G401 (cell line): Measurements from ENCODE around the gene NAV2. TPM values are rescaled to one million over a fixed set of nuclear protein-coding genes. Genes with fewer than 3 reads are reported as not detected.
A peak's percentile ranks its signal among the peaks of the same experiment; 100 is the strongest.

Experiments
- DNase-seq: peaks from one replicate; pipeline ENCODE4 v3.0.0-alpha.2; 2015; ENCODE audit warnings: low spot score
- in situ Hi-C: cut with HindIII; loops from 2 replicates; pipeline ENCODE4 v1.10.0; 2016; ENCODE audit warnings: low sequenced_read_pairs, mixed read lengths
- total RNA-seq: library from RNA; depleted of rRNA; stranded (reverse); fragments of >200 nt; shearing (Covaris generic); gene quantifications from 2 replicates; pipeline ENCODE4 v1.2.3, GENCODE V29; 2014

Gene NAV2
- total RNA-seq, 1 experiment from 2014 or later: 4.2 TPM

DNA sequence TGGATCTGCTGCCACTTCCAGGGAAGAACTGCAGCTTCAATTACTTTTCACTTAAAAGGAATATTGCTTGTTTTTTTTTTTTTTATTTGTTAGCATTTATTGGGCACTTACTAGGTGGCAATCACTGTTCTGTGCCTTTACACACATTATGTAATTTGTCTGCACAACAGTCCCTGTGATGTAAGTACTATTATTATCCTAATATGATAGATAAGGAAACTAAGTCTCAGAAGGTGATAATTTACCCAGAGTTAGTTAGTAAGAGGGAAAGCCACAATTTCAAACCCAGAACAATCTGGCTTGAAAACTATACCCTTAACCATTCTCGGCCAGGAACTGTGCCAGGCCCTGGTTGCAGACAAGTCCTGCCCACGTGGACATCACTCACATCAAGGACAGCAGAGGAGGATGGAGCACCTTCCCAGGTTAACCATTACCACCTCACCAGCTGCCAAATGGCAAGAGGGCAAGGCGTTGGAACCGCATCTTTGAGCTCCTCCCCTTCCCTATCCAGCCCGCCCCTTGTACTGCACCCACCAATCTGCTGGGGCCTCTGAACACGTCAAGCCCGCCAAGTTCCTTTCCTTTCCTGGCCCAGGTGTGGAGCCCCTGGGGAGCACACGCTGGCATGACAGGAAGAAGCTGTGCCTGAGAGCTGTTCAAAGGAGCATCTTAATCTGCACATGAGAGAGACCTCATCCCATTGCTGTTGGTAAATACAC, 78.4 kb downstream of the NAV2 start:
- in situ Hi-C loops: no loop called here
- DNase-seq: no peak

DNA sequence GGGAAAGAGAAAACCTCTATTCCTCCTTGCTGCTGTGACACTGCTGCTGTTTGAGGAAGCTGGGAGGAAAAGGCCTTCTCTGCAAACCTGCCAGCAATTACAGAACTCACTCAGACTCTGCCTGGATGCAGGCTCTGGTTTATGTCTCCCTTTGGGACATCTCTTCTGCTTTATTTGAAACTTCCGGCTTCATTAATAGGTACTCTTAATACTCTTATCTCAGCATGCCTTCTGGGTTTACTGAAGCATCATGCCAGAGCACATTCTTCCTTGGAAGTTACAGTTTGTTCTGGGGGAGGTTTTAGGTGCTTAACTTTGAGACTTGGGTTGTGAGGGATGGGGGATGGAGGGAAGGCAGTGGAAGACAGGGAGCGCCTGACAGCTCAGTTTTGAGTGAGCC, 79.9 kb downstream of the NAV2 start:
- DNase-seq: no peak
- in situ Hi-C loops: no loop called here

DNA sequence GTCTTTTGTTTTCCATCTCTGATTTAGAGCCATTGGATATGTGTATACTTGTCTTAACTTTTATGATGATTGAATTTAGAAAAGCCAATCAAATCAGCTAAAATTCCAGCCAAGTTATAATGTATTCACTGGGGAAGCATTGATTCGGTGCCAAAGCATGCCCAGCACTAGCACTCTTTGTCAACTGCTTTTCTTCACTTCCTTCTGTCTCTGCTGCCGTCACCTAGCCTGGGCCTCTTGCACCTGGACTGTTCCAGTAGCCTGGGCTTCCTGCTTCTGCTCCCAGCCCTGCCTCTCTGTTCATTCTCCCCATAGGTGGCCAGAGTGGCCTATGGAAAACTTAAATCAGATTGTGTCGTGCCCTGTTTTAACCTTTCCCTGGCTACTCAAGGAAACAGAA, 80.7 kb downstream of the NAV2 start:
- in situ Hi-C loops: no loop called here
- no peak for DNase-seq

DNA sequence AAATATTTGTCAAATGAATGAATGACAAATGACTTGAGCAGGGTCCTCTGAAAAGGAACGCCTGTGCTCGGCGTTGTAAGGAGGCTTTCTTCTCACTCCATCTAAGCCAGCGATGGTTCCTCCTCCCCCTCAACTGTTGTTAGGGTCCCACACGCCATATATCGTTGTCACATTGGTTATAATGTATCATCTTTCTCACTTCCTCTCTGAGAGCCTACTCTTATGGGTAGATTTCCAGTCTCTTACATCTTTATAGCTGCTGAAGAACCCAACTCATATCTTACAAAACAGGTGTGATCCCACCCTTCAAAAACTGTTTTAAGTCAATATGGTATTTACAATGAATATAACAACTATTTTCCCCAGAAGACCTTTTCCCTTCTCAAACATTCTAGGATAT, 81.5 kb downstream of the NAV2 start:
- in situ Hi-C loops: no loop called here
- DNase-seq: no peak

DNA sequence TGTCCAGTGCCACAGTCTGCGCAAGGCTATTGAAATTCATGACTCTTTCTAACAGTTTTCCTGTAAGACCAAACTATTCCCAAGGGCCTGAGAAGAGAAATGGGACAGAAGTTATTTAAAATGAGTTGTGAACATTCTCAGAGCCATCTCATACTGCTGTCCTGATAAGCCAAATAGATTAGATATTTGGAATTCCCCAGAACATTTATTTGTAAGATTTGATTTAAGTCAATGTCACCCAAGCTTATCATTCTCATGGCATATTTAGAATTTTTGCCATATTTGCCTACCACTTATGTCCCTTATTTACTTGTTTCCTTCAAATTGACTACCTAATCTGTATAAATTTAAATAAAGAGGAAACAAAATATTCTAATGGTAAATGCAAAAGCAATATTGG, 82.4 kb downstream of the NAV2 start:
- in situ Hi-C loops: no loop called here
- no peak for DNase-seq

DNA sequence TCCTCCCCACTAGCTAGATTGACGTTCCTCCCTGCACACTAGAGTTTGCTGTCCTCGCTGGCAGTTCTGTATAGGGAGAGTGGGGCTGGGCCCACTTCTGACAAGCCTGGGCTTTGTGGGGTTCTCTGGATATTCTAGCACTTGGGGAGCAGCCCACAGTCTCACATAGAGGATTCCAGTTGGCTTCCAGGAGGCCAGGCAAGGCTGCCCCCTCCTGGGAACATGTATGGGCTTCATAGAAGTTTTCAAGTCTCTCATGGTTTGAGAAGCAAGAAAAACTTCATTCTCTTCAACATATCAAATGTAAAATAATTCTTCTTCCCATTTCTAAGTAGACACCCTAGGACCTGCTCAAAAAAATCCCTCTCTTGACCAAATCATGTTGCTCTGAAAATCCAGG, 87.5 kb downstream of the NAV2 start:
- no peak for DNase-seq

DNA sequence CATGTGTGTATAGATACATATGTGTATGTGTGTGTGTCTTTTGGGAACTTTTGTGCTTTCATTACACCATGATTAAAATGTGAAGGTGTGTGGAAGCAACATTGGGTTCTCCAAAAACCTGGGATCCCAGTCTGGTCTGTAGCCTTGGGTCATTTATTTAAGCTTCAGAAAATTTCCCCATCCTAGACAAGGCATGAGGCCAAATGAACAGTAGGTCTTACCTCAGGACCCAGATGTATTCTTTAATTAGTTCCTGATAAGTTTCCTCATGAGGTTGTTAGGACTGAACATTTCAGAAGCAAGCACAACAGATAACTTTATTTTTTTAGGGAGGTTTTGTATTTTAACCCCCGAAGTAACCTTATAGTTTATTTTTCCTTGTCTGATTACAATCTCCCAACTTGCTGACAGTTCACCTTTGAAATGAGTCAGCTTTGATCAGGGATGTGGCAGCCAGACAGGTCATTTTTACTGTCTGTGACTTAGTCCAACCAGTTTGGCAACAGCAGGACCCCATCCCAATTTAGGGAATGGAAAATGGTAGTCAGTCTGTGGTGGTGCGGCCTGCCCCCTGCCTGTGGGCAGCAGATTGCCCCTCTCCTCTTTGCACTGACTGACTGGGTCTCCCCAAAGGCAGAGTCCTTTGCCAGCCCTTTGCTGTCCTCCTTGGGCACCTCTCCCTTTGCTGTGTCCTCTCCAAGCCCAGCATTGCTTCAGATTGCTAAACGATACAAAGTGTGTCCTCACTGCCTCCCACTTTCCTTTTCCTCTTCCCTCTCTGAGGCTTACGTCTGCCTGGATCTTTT, 88.3 kb downstream of the NAV2 start:
- in situ Hi-C loops: no loop called here
- DNase-seq: no peak

More for the DNA sequence above, 87.5 kb downstream of the NAV2 start:
- in situ Hi-C loops: no loop called here

DNA sequence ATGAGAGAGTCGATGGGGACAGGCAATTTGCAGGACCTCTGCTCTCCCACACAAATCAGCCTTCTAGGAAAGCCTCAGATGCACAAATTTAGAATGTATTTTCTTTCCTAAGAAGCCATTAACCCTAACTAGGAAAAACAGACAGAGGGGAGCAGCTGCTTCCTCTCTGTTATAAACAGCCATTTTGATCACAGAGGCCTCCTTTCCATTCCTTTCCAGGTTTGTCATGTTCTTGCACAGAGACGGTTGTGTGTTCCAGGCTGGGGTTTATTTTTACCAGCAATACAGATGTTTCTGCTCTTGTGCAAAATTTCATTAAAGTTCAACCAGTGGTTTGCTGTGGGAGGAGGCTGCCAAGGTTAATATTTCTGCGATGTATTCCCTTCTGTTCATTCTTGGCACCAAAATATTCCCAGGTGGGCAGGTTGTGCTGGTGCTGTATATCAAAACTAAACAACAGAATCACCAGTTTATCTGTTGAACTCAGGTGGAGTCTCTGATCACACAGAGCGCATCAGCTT, 90.2 kb downstream of the NAV2 start:
- in situ Hi-C loops: no loop called here
- DNase-seq: no peak

DNA sequence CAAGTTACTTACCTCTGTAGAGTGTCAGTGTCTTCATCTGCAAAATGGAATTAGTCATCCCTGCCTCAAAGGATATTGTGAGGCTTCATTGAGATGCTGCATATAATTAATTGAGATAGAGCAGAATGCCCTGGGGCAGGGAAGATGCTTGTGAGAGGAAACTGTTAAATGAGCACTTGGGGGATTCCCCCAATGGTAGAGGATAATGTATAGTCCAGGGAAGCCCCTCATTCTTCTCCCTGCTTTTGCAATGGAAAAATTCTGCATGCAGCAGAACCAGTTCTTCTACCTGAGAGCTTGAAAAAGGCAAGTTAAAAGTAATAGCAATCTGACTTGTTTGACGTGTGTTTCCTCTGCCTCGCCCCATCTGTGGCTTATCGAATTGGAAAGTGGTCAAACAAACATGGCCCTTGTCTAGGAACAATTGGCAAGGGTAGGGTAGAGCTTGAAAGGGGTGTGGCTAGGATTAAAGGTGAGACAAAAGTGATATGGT, 90.9 kb downstream of the NAV2 start:
- in situ Hi-C loops: no loop called here
- no peak for DNase-seq

DNA sequence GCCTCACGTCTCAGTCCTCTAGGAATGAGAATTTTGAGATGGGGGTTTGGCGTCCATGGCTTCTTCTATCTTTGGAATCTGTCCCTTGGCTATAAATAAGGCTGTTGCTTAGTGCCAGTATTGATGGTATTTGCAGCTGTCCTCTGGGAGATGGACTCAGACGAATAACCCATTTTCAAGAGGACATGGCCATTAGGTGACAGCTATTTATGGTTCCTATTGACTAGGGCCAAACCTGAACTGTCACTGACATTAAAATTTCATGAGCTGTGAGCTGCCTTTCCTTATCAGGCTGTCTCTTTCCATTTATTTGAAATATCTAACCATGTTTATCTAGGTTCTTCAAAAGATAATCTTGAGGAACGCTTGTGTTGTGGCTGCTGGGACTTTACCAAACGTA, 92.7 kb downstream of the NAV2 start:
- in situ Hi-C loops: no loop called here
- no peak for DNase-seq

DNA sequence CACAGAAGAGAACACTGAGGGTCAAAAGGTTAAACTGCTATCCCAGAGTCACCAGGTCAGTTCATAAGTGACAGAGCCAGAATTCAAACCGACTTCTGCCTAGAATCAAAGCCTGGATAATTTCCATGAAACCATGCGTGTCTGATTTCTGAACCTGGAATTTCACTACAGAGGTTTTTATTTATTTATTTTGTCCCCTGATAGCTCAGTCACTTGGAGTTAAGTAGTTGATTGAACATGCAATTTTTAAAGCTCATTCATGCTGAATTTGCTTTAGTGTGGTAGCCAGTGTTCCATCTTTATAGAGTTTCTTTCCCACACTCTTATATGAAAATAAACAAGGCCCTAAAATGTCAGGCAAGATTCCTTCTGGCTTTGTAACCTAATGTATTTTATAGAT, 93.2 kb downstream of the NAV2 start:
- in situ Hi-C loops: no loop called here
- DNase-seq: no peak

DNA sequence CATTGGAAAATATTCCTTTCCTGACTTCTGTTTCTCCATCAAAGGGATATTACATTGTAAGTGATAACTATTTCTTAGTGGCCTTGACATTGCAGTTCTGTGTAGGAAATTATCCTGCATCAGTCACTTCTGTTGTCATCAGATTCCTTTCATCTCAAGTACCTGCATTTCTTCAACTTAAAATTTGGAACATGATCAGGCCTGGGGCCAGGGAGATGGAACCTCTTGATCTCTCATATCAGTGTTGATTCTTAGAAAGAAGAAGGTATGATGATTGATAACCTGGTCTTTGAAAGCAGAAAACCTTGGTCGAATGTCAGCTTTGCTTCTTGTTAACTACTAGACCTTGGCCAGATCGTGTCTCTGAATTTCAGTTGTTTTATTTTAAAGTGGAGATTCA, 93.6 kb downstream of the NAV2 start:
- in situ Hi-C loops: no loop called here
- no peak for DNase-seq

DNA sequence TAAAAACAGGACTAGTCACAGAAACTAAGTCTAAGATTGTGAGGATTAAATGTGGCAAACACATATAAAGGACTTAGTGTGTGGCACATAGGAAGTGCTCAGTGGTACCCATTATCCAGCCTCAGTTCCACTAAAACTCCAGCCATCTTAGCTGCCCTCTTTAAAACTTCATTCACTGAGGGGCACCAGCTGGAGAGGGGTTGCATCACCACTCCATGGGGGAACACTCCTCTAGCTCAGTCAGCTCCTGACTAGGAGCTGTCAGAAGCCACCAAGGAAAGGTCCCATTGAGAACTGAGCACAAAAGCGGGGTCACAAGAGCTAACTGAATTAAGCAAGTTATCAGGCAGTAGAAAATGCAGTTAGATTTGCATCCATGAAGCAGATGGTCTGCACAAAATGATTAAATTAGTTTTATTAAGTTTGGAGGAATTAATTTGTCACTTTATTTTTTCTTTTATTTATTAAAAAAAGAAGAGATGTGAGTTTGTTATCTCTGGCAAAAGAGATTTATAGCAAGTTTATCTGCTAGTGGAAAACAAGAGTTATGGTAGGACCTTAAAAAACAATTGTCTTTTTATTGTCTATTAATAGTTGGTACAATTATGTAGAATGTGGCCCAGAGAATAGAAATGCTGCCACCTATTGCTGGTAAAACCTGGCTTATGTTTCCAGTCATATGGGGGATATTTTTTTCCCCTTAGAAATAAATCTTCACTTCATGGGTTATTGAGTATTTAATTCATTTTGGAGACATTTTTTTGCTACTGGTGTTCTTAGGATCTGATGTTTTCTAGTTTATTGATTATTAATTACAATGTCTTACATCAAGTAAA, 95.7 kb downstream of the NAV2 start:
- no peak for DNase-seq
- in situ Hi-C loops: no loop called here

DNA sequence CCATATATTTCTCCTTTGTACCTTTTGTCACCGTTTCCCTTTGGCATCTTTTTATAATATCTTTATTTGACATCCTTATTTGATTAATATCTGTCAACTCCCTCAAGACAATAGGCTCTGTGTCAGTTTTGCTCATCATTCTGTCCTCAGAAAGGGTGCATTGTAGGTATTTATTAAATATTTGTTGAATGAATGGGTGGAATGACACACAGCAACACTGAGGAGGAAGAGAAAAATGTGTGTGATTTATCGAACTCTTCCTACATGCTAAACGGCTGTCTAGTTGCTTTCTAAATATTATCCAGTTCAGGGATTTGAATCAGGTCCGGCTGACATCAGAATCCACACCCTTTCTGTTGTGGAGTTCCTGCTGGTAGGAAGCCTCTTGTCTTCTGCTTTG, 98.2 kb downstream of the NAV2 start:
- in situ Hi-C loops: no loop called here
- DNase-seq: no peak

DNA sequence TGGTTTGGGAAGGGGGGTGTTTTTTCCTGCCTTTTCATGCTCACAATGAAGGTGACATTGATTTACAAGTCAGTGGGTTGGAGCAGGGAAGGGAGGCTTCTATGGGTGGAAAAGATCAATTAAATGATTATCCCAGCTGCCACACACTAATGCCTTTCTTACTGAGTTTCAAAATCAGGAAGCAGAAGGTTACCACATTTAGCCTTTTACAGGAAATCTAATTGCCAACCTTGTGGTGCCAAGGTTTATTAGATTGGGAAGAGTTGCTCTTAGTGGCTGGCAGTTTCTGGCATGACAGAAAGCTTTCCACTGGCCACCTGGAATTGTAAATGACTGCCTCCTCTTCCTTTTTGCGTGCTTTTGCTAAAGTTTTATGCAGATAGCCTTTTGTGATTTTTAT, 98.7 kb downstream of the NAV2 start:
- in situ Hi-C loops: no loop called here
- peak; percentile 53 for DNase-seq

DNA sequence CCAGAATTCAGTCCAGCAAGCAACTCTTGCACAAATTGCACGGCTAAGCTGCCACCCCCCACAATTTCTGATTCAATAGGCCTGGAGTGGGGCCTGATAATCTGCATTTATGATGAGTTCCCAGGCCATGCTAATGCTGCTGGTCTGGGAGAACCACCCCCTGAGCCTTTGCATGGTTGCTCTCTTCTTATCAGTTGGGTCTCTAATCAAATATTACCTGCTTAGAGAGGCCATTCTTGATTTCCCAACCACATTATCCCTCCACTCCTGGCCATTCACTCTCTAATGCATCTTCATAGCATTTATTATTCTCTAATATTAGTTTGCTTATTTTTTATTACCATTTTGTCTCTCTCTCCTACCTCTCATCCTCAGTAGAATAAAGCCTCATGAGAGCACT, 99.5 kb downstream of the NAV2 start:
- no peak for DNase-seq
- in situ Hi-C loops: no loop called here

DNA sequence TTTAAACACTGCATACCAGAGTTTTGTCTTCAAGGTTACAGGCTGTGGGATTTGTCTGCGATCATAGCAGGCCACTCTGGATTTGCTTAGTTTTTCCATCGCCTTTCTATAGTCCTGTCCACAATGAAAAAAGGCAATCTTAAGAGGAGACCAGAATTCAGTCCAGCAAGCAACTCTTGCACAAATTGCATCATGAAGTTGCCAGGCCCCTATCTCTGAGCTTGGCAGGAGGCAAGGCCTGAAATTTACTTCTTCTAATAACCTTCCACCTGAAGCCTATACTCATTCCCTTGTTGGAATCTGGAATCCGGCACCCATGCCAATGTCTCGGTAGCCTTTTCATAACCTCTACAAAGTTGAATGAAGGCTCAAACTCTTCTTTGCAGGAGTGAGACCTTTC, 100.1 kb downstream of the NAV2 start:
- no peak for DNase-seq
- in situ Hi-C loops: no loop called here

DNA sequence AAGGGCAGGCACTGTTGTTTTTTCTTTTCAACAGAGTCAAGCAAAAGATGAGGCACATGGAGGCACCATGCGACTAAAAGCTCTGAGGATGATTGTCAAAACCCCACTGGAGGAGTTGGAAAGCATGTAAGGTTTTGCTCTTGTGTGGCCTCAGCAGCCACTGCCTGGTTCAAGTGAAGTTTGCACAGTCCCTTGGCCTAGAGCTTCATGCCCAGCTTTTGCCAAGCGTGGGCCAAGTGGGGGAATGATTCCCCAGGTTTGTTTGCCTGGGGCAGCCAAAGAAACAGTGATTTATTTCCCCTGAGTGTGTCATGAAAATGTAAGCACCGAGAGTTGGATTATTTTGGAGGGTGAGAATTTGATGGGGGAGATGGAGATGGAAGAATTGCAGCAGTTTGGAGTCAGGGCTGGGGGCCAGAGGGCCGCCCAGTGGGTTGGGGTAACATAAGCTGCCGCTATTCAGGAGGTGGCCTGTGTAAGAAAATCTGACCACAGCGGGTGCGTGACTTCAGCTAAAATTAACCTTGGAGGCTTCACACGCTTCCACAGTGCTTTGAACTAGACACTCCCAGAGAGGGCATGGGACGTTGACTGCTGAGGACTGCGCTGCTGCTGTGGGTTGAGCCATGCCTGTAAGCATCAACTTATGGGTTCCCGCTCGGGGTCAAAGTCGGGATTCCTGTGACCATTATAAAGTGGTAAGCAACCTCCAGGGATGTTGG, 100.7 kb downstream of the NAV2 start:
- in situ Hi-C loops: no loop called here
- no peak for DNase-seq

DNA sequence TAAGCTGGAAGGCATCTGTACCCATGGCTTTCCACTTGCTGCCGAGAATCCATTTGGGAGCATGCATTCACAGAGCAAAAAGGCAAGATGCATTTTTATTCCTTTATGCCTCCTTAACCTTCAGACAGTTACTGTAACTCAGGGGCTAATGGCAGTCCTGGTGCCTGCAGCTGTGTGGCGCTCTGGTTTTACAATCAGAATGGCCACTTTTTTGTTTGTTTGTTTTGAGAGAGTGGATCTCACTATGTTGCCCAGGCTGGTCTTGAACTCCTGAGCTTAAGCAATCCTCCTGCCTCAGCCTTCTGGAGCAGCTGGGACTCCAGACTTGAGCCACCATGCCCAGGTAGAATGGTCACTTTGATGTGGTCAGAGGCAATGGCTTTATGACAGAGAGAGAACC, 101.8 kb downstream of the NAV2 start:
- no peak for DNase-seq
- in situ Hi-C loops: no loop called here
